Measurements from ENCODE around the gene DHRSX. TPM values are rescaled to one million over a fixed set of nuclear protein-coding genes. Genes with fewer than 3 reads are reported as not detected.
A peak's percentile ranks its signal among the peaks of the same experiment; 100 is the strongest.

The DHRSX gene
- total and polyA plus RNA-seq, 9 of the 15 experiments (the other 6 are each of a cell fraction or from before 2014, with no cell fraction given), result 0.59 to 11.0 (median 6.2) TPM

GRCh38 chrX:2315434-2315833, 185.3 kb downstream of the DHRSX start:
- ChIA-PET POLR2A (no interaction called here), CTCF (ENCODE audit: low intra/inter-chr PET ratio) (no interaction called here)
- no peaks in the 10 kb centered on the region for H3K9me1 ChIP-seq (ENCODE audit: control insufficient read depth, insufficient read depth, low read length)
- ATAC-seq (no peak), FAIRE-seq (no peak), DNase-seq (ENCODE audit: extremely low read depth in 1 of 4, low spot score in 3 of 4) (no peak)
- peaks cover 9% of the 10 kb centered on the region for H3K79me2 ChIP-seq (ENCODE audit: control insufficient read depth, insufficient read depth, low read length)
- intact Hi-C loops (cut with micrococcal nuclease), result loop anchor here (5.0 kb wide), 2 partner anchors 63 to 83 kb away; no protein-coding TSS in a partner anchor
- H3K4me2 ChIP-seq (ENCODE audit: insufficient read depth, low read length), result no peak overlapping the region
- 89% methylated on average over 3 of the region's 5 CpGs for WGBS (ENCODE audit: insufficient coverage, low coverage, missing lambda C conversion rate)
- no peak for TF ChIP-seq PTRF (tag; IDR thresholded peaks at IDR 0.05)
- TF ChIP-seq CBX3 (IDR thresholded peaks at IDR 0.05; ENCODE audit: borderline replicate concordance in 1 of 2, low read length in 2 of 2), result peak in 1 of 2 experiments; percentile 64; a peak in 1 of 3 replicates
- peak; percentile 75 for TF ChIP-seq RBM25 (IDR thresholded peaks at IDR 0.05; ENCODE audit: low read depth, low read length, severe bottlenecking)
- no peak for TF ChIP-seq PRMT5 (CRISPR knock-in tag; IDR thresholded peaks at IDR 0.05)
- peak; percentile 34 to 46; a peak in 1 of 4 replicates for TF ChIP-seq KDM1A (IDR thresholded peaks at IDR 0.05)
- 0 out of 2 replicates have a peak, but pooled peaks have one; percentile 54 for TF ChIP-seq BCOR (IDR thresholded peaks at IDR 0.05)
- no peaks in the 10 kb centered on the region for H3K36me3 ChIP-seq (ENCODE audit: control insufficient read depth, insufficient read depth, low read length)
- no peaks in the 10 kb centered on the region for H3K27me3 ChIP-seq (ENCODE audit: control insufficient read depth in 2 of 2, insufficient read depth in 2 of 2, low read length in 2 of 2)
- no peak overlapping the region for H3K27ac ChIP-seq (ENCODE audit: extremely low read depth, low read depth, low read length)
- in situ Hi-C loops (cut with MboI), result no loop called here
- H2AFZ ChIP-seq (ENCODE audit: low read depth, low read length), result no peak overlapping the region
- H3K9me3 ChIP-seq (replicated peaks; ENCODE audit: control insufficient read depth, insufficient read depth, low read depth, low read length), result peaks cover 7% of the 10 kb centered on the region; the same call in 1 of the 2 replicates
- H3K9ac ChIP-seq (ENCODE audit: insufficient read depth in 1 of 2, low read depth in 2 of 2, low read length in 2 of 2), result no peak overlapping the region
- BruUV-seq (replicated peaks), result no TSS peak
- H4K20me1 ChIP-seq (replicated peaks; ENCODE audit: control insufficient read depth, insufficient read depth, low read length), result no peaks in the 10 kb centered on the region
- no peak overlapping the region for H3K4me3 ChIP-seq
- peaks cover 11 to 14% of the 10 kb centered on the region in 2 experiments; a peak in 3 of 5 replicates for H3K4me1 ChIP-seq (replicated peaks in 1 of 2; ENCODE audit: control insufficient read depth in 2 of 2, insufficient read depth in 2 of 2, low read length in 2 of 2)

DNA sequence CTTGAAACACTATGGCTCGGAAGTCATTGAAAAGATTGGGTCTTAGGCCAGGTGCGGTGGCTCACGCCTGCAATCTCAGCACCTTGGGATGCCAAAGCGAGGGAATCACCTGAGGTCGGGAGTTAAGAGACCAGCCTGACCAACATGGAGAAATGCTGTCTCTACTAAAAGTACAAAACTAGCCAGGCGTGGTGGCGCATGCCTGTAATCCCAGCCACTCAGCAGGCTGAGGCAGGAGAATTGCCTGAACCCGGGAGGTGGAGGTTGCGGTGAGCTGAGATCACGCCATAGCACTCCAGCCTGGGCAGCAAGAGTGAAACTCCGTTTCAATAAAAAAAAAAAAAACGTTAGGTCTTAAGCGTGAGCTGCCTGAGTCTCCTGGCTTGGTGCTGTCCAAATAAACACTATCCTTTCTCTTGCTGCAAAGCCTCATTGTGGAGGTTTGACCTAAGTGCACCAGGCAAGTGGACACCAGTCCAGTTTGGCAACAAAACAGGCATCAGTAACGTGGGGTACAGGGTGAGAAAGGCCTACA, 185.9 kb downstream of the DHRSX start:
- TF ChIP-seq TAF15 (IDR thresholded peaks at IDR 0.05; ENCODE audit: low read depth, low read length), result no peak
- Histone ChIP-seq H3K9ac (ENCODE audit: insufficient read depth in 1 of 2, low read depth in 2 of 2, low read length in 2 of 2) (no peak overlapping the region), H3K4me1 (replicated peaks in 1 of 2; ENCODE audit: control insufficient read depth in 2 of 2, insufficient read depth in 2 of 2, low read length in 2 of 2) (peaks cover 11 to 14% of the 10 kb centered on the region in 2 experiments; a peak in 3 of 5 replicates), H3K9me1 (ENCODE audit: control insufficient read depth, insufficient read depth, low read length) (no peaks in the 10 kb centered on the region), H3K27ac (ENCODE audit: extremely low read depth, low read depth, low read length) (no peak overlapping the region), H2AFZ (ENCODE audit: low read depth, low read length) (no peak overlapping the region), H3K36me3 (ENCODE audit: control insufficient read depth, insufficient read depth, low read length) (no peaks in the 10 kb centered on the region), H4K20me1 (replicated peaks; ENCODE audit: control insufficient read depth, insufficient read depth, low read length) (no peaks in the 10 kb centered on the region), H3K27me3 (ENCODE audit: control insufficient read depth in 2 of 2, insufficient read depth in 2 of 2, low read length in 2 of 2) (no peaks in the 10 kb centered on the region), H3K79me2 (ENCODE audit: control insufficient read depth, insufficient read depth, low read length) (peaks cover 6% of the 10 kb centered on the region; the same call in 2 of the 3 replicates), H3K4me3 (no peak overlapping the region), H3K9me3 (replicated peaks; ENCODE audit: control insufficient read depth, insufficient read depth, low read depth, low read length) (peaks cover 7% of the 10 kb centered on the region; the same call in 1 of the 2 replicates), H3K4me2 (ENCODE audit: insufficient read depth, low read length) (no peak overlapping the region)
- intact Hi-C loops (cut with micrococcal nuclease) (loop anchor here (5.0 kb wide), 2 partner anchors 63 to 83 kb away; no protein-coding TSS in a partner anchor), in situ Hi-C loops (cut with MboI) (no loop called here)
- POLR2A ChIA-PET, result no interaction called here
- BruUV-seq (replicated peaks), result no TSS peak
- FAIRE-seq, result no peak
- CTCF ChIA-PET (ENCODE audit: low intra/inter-chr PET ratio), result no interaction called here
- ATAC-seq, result no peak
- 88% methylated on average over 9 of the region's 14 CpGs for WGBS (ENCODE audit: insufficient coverage, low coverage, missing lambda C conversion rate)
- no peak for DNase-seq (ENCODE audit: extremely low read depth in 1 of 4, low spot score in 3 of 4)
